ENCODE data around the gene SNX20. TPM values are rescaled to one million over a fixed set of nuclear protein-coding genes. Genes with fewer than 3 reads are reported as not detected.

Gene SNX20
- total and polyA plus RNA-seq, 2 of the 13 experiments (the other 11 are each of a cell fraction or from before 2014, with no cell fraction given): not detected

GRCh38 chr16:50668368-50669008 lies 12.6 kb downstream of the SNX20 start (continued):
- no peak for TF ChIP-seq THYN1 (CRISPR knock-in tag; IDR thresholded peaks at IDR 0.05; ENCODE audit: borderline replicate concordance, low read depth)
- 0 out of 2 replicates have a peak, but pooled peaks have one; percentile 21 for TF ChIP-seq KDM6A (CRISPR knock-in tag; IDR thresholded peaks at IDR 0.05; ENCODE audit: low read depth)
- 0 out of 2 replicates have a peak, but pooled peaks have one; percentile 27 for TF ChIP-seq DRAP1 (CRISPR knock-in tag; IDR thresholded peaks at IDR 0.05)
- TF ChIP-seq ZNF382 (CRISPR knock-in tag; IDR thresholded peaks at IDR 0.05; ENCODE audit: borderline replicate concordance): no peak
- 0 out of 2 replicates have a peak, but pooled peaks have one; percentile 48 for TF ChIP-seq SRY (CRISPR knock-in tag; IDR thresholded peaks at IDR 0.05)
- TF ChIP-seq, protein P1, sequence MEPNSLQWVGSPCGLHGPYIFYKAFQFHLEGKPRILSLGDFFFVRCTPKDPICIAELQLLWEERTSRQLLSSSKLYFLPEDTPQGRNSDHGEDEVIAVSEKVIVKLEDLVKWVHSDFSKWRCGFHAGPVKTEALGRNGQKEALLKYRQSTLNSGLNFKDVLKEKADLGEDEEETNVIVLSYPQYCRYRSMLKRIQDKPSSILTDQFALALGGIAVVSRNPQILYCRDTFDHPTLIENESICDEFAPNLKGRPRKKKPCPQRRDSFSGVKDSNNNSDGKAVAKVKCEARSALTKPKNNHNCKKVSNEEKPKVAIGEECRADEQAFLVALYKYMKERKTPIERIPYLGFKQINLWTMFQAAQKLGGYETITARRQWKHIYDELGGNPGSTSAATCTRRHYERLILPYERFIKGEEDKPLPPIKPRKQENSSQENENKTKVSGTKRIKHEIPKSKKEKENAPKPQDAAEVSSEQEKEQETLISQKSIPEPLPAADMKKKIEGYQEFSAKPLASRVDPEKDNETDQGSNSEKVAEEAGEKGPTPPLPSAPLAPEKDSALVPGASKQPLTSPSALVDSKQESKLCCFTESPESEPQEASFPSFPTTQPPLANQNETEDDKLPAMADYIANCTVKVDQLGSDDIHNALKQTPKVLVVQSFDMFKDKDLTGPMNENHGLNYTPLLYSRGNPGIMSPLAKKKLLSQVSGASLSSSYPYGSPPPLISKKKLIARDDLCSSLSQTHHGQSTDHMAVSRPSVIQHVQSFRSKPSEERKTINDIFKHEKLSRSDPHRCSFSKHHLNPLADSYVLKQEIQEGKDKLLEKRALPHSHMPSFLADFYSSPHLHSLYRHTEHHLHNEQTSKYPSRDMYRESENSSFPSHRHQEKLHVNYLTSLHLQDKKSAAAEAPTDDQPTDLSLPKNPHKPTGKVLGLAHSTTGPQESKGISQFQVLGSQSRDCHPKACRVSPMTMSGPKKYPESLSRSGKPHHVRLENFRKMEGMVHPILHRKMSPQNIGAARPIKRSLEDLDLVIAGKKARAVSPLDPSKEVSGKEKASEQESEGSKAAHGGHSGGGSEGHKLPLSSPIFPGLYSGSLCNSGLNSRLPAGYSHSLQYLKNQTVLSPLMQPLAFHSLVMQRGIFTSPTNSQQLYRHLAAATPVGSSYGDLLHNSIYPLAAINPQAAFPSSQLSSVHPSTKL (CRISPR knock-in tag; IDR thresholded peaks at IDR 0.05): 0 out of 2 replicates have a peak, but pooled peaks have one; percentile 12
- 0 out of 2 replicates have a peak, but pooled peaks have one; percentile 37 for TF ChIP-seq HINFP (CRISPR knock-in tag; IDR thresholded peaks at IDR 0.05; ENCODE audit: low read depth)
- 0 out of 2 replicates have a peak, but pooled peaks have one; percentile 30 for TF ChIP-seq ZSCAN29 (CRISPR knock-in tag; conservative IDR thresholded peaks at IDR 0.05)
- peak; percentile 46; the same call in 1 of the 2 replicates for TF ChIP-seq ZNF430 (CRISPR knock-in tag; IDR thresholded peaks at IDR 0.05)
- TF ChIP-seq SETDB1 (CRISPR knock-in tag; IDR thresholded peaks at IDR 0.05; ENCODE audit: borderline replicate concordance): peak; percentile 66; the same call in 1 of the 2 replicates
- TF ChIP-seq FOSL2 (CRISPR knock-in tag; IDR thresholded peaks at IDR 0.05): 0 out of 2 replicates have a peak, but pooled peaks have one; percentile 14
- peak; percentile 55 for TF ChIP-seq RARA (CRISPR knock-in tag; IDR thresholded peaks at IDR 0.05)
- TF ChIP-seq NR1H2 (CRISPR knock-in tag; IDR thresholded peaks at IDR 0.05; ENCODE audit: borderline replicate concordance, low read depth): peak; percentile 53; the same call in 1 of the 2 replicates
- TF ChIP-seq ZNF549 (CRISPR knock-in tag; IDR thresholded peaks at IDR 0.05): no peak
- TF ChIP-seq ZNF496 (CRISPR knock-in tag; IDR thresholded peaks at IDR 0.05; ENCODE audit: insufficient replicate concordance): no peak
- TF ChIP-seq HNF4G (IDR thresholded peaks at IDR 0.05; ENCODE audit: borderline replicate concordance, low read depth, low read length): peak; percentile 82
- TF ChIP-seq HNF4G (CRISPR knock-in tag; IDR thresholded peaks at IDR 0.05; ENCODE audit: borderline replicate concordance, low read depth): peak; percentile 89
- peak; percentile 30; the same call in 1 of the 2 replicates for TF ChIP-seq ZBTB7B (CRISPR knock-in tag; IDR thresholded peaks at IDR 0.05)

Data from HepG2 (cell line).